Dendritic cell treated with granulocyte-macrophage colony-stimulating factor and Interleukin-4, amounts not matched to agents 40 ng/mL and 50 ng/mL, for 4 days (primary cell): ENCODE results near the gene HCRTR1.
A peak's percentile ranks its signal among the peaks of the same experiment; 100 is the strongest.

Source experiments
- H3K27ac Mint-ChIP-seq: one replicate; pipeline ENCODE4 v1.8.0; 2022; ENCODE audit warnings: mild to moderate bottlenecking, mixed read lengths
- H3K27me3 Mint-ChIP-seq: one replicate; pipeline ENCODE4 v1.8.0; 2022; ENCODE audit warnings: mild to moderate bottlenecking, mixed read lengths
- H3K36me3 Mint-ChIP-seq: one replicate; pipeline ENCODE4 v1.8.0; 2022; ENCODE audit warnings: low read depth, mixed read lengths
- H3K4me1 Mint-ChIP-seq: one replicate; pipeline ENCODE4 v1.8.0; 2022; ENCODE audit warnings: low read depth, mixed read lengths
- H3K4me3 Mint-ChIP-seq: one replicate; pipeline ENCODE4 v1.8.0; 2022; ENCODE audit warnings: mild to moderate bottlenecking, moderate library complexity, mixed read lengths
- H3K9me3 Mint-ChIP-seq: one replicate; pipeline ENCODE4 v1.8.0; 2022; ENCODE audit warnings: mixed read lengths
- intact Hi-C: fragments of 100-400 bp; cut with micrococcal nuclease; formaldehyde crosslinking; loops from one replicate; pipeline ENCODE4 v1.15.0; 2022

HCRTR1 gene

DNA sequence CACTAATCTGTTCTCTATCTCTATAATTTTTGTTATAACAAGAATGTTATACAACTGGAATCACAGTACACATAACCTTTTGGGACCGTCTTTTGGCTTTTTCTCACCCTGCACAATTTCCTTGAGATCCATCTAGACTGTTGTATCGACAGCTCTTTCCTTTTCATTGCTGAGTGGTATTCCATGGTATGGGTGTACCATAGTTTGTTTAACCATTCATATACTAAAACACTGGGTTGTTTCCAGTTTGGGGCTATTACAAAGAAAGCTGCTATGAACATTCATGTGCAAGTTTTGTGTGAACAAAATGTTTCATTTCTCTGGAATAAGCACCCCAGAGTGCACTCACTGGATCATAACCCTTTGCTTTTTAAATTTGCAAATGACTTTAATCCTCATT, 15.4 kb upstream of the HCRTR1 start:
- Mint-ChIP-seq H3K4me1 (peaks cover 15% of the 10 kb centered on the region), H3K36me3 (no peaks in the 10 kb centered on the region), H3K9me3 (no peaks in the 10 kb centered on the region), H3K27ac (no peak overlapping the region), H3K4me3 (no peak overlapping the region), H3K27me3 (peaks cover 1% of the 10 kb centered on the region)
- intact Hi-C loops: no loop called here

DNA sequence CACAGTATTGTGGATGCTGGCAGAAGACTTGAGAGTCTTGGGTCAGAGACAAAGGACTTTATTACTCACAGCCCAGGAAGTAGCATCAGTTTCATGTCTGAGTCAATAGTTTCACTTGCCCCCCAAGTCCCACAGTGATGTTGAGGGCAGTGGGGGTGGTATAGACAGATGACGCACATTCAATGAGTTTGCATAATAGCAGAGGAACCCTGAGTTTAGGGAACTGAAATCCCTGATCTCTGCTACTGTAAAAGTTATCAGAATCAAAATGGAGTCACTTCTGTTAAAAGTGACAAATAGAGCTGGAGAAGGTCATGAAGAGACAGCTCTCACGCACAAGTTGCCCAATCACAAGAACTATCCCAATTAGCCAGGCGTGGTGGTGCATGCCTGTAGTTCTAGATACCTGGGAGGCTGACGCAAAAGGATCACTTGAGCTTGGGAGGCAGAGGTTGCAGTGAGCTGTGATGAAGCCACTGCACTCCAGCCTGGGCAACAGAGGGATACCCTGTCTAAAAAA, 11.5 kb upstream of the HCRTR1 start:
- Mint-ChIP-seq H3K27me3 (peaks cover 4% of the 10 kb centered on the region), H3K4me1 (peaks cover 42% of the 10 kb centered on the region), H3K36me3 (no peaks in the 10 kb centered on the region), H3K9me3 (no peaks in the 10 kb centered on the region), H3K4me3 (no peak overlapping the region), H3K27ac (peak overlapping the region; percentile 78)
- intact Hi-C loops: no loop called here

DNA sequence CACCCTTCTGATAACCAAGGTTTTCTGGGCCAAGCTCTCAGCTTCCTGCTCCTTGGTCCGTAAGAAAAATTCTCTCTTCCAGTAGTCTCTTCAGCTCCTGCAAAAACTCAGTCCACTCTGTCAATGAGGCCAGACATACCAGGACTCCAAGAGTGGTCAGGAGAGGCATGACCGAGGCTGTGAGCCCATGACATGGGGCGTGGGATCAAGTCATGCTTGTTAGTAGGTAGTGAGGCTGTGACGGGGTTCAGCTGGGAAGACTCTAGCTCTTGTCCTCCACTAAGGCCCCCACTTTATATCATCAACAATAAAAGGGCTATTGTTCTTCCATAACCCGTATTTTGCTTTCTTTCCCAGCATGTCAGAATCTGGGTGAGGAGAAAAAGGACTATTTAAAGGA, 10.1 kb upstream of the HCRTR1 start:
- Mint-ChIP-seq H3K27ac (peak overlapping the region; percentile 78), H3K4me3 (no peak overlapping the region), H3K36me3 (no peaks in the 10 kb centered on the region), H3K9me3 (no peaks in the 10 kb centered on the region), H3K4me1 (peaks cover 47% of the 10 kb centered on the region), H3K27me3 (peaks cover 4% of the 10 kb centered on the region)
- intact Hi-C loops: no loop called here

DNA sequence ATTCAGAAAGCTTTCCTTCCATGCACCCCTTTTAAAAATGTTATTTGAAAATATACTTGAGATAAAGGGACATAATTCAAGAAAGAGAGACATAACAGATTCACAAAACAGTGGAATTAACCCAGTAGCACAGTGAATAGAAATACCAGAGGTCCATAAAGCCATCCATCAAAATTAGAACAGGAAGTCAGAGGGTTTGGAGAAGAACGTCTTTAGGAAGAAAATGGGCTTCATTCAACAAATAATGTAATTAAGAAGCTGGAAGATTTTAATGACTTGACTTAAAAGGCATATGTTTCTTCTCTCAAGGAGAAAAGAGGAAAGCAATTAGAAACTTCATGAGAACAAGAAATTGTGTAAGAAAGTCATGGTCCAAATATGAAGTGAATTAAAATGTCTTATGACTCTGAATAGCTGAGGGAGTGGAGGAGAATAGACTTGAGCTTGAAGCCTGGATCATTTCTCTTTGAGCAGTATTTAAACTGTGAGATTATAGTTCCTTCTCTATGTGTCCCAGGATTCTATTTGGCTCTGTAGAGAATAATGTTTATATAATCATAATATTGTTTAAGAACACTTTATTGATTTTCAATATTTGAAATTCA, 7.9 kb upstream of the HCRTR1 start:
- Mint-ChIP-seq H3K27me3 (peaks cover 3% of the 10 kb centered on the region), H3K36me3 (no peaks in the 10 kb centered on the region), H3K4me1 (peaks cover 59% of the 10 kb centered on the region), H3K9me3 (no peaks in the 10 kb centered on the region), H3K4me3 (no peak overlapping the region), H3K27ac (peak overlapping the region; percentile 38)
- intact Hi-C loops: no loop called here

DNA sequence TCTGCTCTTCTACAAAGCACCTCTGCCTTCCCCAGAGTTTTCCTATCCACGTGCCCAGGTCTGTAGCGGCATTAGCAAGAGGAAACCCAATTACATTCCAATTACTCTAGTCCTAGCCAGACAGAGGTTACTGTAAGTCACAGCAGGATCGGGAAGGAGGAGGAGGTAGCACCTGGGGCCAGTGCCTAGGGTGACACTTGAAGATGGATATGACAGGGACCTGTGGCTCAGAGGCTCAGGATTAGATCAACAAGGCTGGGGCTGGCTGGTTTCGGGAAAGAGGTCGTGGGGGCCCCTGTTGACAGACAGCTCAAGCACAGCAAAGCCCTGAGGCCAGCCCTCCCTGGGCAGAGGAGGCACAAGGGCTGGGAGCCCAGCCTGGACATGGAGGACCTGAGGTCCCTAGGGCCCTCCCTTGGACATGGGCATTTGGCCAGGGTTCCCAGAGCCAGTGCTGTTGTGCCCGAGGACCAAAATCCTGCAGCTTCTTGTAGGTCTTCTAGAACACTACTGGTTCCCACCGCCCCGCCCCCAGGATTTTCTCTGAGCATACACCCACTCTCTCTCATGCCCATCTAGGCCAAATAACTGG, 3.0 kb upstream of the HCRTR1 start:
- no peak overlapping the region for H3K4me3 Mint-ChIP-seq
- no peaks in the 10 kb centered on the region for H3K9me3 Mint-ChIP-seq
- no peak overlapping the region for H3K27ac Mint-ChIP-seq
- intact Hi-C loops: no loop called here
- H3K27me3 Mint-ChIP-seq: peaks cover 37% of the 10 kb centered on the region
- H3K4me1 Mint-ChIP-seq: peaks cover 51% of the 10 kb centered on the region
- H3K36me3 Mint-ChIP-seq: no peaks in the 10 kb centered on the region

DNA sequence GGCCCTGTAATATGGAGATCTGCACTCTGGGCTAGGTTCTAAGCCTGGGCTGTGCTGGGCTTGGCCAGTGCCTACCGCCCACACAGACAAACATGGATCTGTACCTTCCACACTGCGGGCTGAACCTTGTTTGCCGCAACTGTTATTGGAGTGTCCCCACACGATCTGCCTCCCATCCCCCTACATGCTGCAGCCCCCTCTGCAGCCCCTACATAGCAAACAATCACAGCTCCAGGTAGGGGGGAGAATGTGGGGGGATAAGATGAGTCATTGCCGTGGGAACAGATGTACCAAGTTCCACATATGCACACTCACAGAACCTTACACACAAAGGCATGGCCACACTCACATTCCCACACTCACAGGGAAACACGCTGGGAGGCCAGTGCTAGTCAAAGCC, 2.1 kb upstream of the HCRTR1 start:
- no peak overlapping the region for H3K27ac Mint-ChIP-seq
- peaks cover 38% of the 10 kb centered on the region for H3K27me3 Mint-ChIP-seq
- H3K9me3 Mint-ChIP-seq: no peaks in the 10 kb centered on the region
- H3K4me3 Mint-ChIP-seq: no peak overlapping the region
- intact Hi-C loops: no loop called here
- no peaks in the 10 kb centered on the region for H3K36me3 Mint-ChIP-seq
- H3K4me1 Mint-ChIP-seq: peaks cover 49% of the 10 kb centered on the region

DNA sequence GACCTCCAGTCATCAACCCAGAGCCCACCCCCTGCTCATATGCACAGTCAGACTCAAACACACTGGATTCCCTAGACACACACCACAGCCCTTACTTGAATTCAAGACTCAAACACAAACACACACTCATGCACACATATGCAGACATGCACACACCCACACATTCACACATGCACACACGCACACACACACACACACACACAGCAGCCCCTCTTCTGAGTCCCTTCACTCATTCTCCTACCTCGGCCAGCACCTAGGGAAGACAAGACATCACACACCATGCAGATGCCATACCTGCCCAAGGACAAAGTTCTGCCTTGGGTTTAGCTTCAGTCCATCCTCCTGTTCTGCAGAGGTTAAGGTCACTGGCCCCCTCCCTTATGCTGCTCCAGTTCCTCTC, 1.6 kb upstream of the HCRTR1 start:
- H3K27me3 Mint-ChIP-seq: peaks cover 37% of the 10 kb centered on the region
- intact Hi-C loops: no loop called here
- no peaks in the 10 kb centered on the region for H3K36me3 Mint-ChIP-seq
- H3K9me3 Mint-ChIP-seq: no peaks in the 10 kb centered on the region
- H3K4me1 Mint-ChIP-seq: peaks cover 49% of the 10 kb centered on the region
- no peak overlapping the region for H3K4me3 Mint-ChIP-seq
- no peak overlapping the region for H3K27ac Mint-ChIP-seq

DNA sequence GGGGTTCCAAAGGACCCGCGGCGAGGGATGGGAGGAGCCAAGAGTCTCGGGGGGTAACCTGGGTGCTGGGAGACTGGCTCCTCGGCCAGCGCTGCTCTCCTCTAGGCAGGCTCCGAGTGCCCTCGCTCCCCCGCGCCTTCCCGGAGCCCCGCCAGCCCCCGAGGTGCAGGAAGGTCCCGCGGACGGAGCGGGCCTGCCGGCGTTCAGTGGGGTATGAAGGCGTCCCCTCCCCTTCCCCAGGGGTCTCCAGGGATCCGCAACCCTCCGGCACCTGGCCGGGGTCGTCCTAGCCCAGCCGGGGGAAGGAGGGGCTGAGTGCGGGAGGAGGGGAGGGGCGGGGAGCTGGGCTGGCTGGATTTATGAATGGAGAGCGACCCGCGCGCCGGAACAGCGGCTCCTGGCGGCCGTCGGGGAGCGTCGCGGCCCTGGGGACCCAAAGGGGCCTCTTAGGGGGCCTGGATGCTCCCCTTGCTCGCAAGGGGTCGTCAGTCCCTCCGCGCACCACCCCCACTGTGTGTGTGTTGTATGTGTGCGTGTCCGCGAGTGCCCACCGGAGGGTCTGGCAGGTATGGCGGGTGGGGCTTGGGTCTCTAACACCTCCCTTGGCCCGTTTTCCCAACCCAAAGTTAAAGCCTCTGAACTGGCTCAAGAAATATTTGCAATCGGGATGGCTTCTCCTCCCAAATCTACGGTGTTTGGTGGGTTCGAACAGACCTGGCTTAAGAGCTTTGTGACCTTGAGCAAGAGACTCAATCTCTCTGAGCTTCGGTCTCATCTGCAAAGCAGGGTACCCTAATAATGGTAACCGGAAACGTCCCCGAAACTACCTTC, 642 bp downstream of the HCRTR1 start:
- peaks cover 37% of the 10 kb centered on the region for H3K27me3 Mint-ChIP-seq
- intact Hi-C loops: loop anchor here (1.0 kb wide), 1 partner anchor 54 kb away; no protein-coding TSS in a partner anchor
- H3K4me3 Mint-ChIP-seq: peak overlapping the region; percentile 28
- H3K9me3 Mint-ChIP-seq: no peaks in the 10 kb centered on the region
- H3K4me1 Mint-ChIP-seq: peaks cover 61% of the 10 kb centered on the region
- no peak overlapping the region for H3K27ac Mint-ChIP-seq
- no peaks in the 10 kb centered on the region for H3K36me3 Mint-ChIP-seq

DNA sequence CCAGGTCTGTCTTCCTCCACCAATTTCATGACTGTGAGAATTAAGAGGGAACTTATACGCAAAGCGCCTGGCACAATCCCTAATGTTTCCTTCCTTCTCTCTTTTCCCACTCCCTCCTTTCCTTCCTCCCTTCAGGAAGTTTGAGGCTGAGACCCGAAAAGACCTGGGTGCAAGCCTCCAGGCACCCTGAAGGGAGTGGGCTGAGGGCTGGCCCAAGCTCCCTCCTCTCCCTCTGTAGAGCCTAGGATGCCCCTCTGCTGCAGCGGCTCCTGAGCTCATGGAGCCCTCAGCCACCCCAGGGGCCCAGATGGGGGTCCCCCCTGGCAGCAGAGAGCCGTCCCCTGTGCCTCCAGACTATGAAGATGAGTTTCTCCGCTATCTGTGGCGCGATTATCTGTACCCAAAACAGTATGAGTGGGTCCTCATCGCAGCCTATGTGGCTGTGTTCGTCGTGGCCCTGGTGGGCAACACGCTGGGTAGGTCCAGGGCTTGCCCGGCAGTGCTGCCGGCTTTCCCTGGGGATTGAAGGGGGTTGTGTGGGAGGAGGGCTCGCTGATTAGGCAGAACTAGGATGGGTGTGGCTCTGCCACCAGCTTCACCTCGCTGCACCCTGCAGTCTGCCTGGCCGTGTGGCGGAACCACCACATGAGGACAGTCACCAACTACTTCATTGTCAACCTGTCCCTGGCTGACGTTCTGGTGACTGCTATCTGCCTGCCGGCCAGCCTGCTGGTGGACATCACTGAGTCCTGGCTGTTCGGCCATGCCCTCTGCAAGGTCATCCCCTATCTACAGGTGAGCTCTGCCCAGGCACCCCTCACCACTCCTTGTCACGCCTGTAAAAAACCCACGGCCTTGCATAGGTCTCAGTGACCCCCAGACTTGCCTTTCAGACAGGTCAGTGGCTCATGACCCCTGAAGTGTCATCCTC, 1.7 kb downstream of the HCRTR1 start:
- intact Hi-C loops: loop anchor here (1.0 kb wide), 1 partner anchor 55 kb away; no protein-coding TSS in a partner anchor
- no peaks in the 10 kb centered on the region for H3K36me3 Mint-ChIP-seq
- no peaks in the 10 kb centered on the region for H3K9me3 Mint-ChIP-seq
- peak overlapping the region; percentile 22 for H3K27ac Mint-ChIP-seq
- H3K4me1 Mint-ChIP-seq: peaks cover 62% of the 10 kb centered on the region
- H3K4me3 Mint-ChIP-seq: no peak overlapping the region
- peaks cover 37% of the 10 kb centered on the region for H3K27me3 Mint-ChIP-seq

DNA sequence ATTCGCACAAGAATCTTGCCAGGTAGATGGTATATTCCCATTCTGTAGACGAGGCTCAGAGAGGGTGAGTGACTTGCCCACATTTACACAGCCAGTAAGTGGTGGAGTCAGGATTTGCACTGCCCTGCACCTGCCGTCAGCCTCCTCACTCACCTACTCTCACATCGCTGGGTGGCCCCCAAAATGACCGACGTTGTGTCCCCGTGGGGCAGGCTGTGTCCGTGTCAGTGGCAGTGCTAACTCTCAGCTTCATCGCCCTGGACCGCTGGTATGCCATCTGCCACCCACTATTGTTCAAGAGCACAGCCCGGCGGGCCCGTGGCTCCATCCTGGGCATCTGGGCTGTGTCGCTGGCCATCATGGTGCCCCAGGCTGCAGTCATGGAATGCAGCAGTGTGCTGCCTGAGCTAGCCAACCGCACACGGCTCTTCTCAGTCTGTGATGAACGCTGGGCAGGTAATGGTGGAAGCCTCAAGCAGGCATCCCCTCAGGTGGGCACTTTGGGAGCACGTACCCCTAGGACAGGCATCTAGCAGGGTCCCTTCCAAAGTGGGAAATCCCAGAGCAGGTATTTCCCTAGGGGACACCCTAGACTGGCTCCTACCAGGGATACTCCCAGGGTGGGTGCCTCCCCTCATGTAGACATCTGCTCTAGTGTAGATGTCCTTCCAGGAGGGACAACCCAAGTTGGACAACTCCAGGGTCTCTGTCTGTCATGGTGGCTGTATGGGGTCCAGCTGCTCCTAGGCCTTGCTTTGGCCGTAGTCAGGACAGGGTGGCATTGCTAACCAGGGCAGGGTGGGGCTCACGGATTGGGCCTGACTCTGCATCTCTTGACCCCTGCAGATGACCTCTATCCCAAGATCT, 3.4 kb downstream of the HCRTR1 start:
- no peaks in the 10 kb centered on the region for H3K9me3 Mint-ChIP-seq
- no peak overlapping the region for H3K4me3 Mint-ChIP-seq
- H3K36me3 Mint-ChIP-seq: no peaks in the 10 kb centered on the region
- peaks cover 67% of the 10 kb centered on the region for H3K4me1 Mint-ChIP-seq
- peaks cover 33% of the 10 kb centered on the region for H3K27me3 Mint-ChIP-seq
- intact Hi-C loops: no loop called here
- no peak overlapping the region for H3K27ac Mint-ChIP-seq

DNA sequence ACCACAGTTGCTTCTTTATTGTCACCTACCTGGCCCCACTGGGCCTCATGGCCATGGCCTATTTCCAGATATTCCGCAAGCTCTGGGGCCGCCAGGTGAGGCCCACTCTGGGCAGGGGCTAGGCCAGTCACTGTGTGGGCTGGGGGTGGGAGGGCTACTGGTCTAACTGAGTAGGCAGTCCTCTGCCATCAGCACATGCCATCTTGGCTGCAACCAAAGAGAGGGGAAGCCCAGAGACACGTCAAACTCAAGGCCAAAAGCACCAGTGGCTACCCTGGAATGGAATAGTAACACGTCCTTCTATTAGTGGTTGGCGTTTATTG, 4.0 kb downstream of the HCRTR1 start:
- Mint-ChIP-seq H3K27me3 (peaks cover 27% of the 10 kb centered on the region), H3K36me3 (no peaks in the 10 kb centered on the region), H3K4me1 (peaks cover 69% of the 10 kb centered on the region)

DNA sequence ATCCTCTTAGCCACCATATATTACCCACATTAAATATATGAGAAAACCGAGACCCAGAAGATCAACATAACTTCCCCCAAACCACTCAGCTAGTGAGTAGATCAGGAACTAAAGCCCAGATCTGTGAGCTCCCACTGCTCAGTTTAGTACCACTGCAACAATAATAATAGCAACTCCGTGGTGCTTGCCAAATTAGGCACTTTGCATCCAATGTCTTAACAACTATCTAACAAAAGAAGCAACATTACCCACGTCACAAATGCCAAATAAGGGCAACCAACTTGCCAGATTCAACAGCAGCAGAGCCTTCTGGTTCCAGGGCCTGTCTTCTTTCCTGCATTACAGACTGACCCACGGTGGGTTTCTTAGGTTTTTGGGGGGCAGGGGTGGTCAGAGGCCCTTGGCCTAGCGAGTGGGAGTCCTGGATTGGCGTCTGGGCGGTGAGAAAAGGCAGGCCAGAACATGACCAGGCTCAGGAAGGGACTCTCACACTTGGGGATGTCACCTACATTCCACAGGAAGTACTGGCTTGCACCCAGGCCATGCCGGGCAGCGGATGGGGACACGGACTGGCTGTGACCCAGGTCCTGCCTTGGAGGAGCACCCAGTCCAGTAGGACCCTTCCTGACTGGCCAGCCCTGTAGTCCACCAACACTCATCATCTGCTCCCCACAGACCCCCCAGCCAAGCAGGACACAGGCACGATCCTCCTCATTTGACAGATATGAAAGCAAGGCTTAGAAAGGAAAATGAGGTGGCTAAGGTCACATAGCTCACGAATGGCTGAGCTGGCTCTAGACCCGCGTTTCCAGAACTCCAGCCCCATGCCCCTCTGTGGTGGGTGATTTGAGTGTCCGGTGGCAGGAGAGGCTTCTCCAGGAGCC, 4.6 kb downstream of the HCRTR1 start:
- Mint-ChIP-seq H3K9me3 (no peaks in the 10 kb centered on the region), H3K27ac (peak overlapping the region; percentile 75), H3K4me1 (peaks cover 75% of the 10 kb centered on the region)

More for the DNA sequence above, 4.0 kb downstream of the HCRTR1 start:
- Mint-ChIP-seq H3K27ac (peak overlapping the region; percentile 75), H3K4me3 (no peak overlapping the region), H3K9me3 (no peaks in the 10 kb centered on the region)
- intact Hi-C loops: no loop called here

More for the DNA sequence above, 4.6 kb downstream of the HCRTR1 start:
- intact Hi-C loops: no loop called here
- Mint-ChIP-seq H3K4me3 (no peak overlapping the region), H3K27me3 (peaks cover 21% of the 10 kb centered on the region), H3K36me3 (peaks cover 4% of the 10 kb centered on the region)
